Memory B cell (primary cell): ENCODE results near the gene ADAMTS9.

ENCODE experiments used
- ATAC-seq: fragments of 150-1000 bp; cut with Tn5 transposase; 2 replicates; pipeline ENCODE4 v1.10.0; 2021; ENCODE audit warnings: low read depth, mild to moderate bottlenecking, moderate library complexity
- DNase-seq, 2 donors: peaks; one replicate each; pipeline ENCODE4 v3.0.0; 2022; ENCODE audit warnings: low spot score in 2 of 2
- H3K27ac Mint-ChIP-seq: one replicate; pipeline ENCODE4 v1.8.0; 2022; ENCODE audit warnings: mild to moderate bottlenecking, moderate library complexity, mixed read lengths
- H3K27me3 Mint-ChIP-seq: one replicate; pipeline ENCODE4 v1.8.0; 2022; ENCODE audit warnings: mixed read lengths
- H3K36me3 Mint-ChIP-seq: one replicate; pipeline ENCODE4 v1.8.0; 2022; ENCODE audit warnings: mild to moderate bottlenecking, mixed read lengths
- H3K4me1 Mint-ChIP-seq: one replicate; pipeline ENCODE4 v1.8.0; 2022; ENCODE audit warnings: mixed read lengths
- H3K4me3 Mint-ChIP-seq: one replicate; pipeline ENCODE4 v1.8.0; 2022; ENCODE audit warnings: mild to moderate bottlenecking, moderate library complexity, mixed read lengths
- H3K9me3 Mint-ChIP-seq: one replicate; pipeline ENCODE4 v1.8.0; 2022; ENCODE audit warnings: mixed read lengths

The ADAMTS9 gene

GRCh38 chr3:64653101-64653500 is 34.7 kb downstream of the ADAMTS9 start:
- Mint-ChIP-seq H3K27me3 (no peaks in the 10 kb centered on the region), H3K4me3 (no peak overlapping the region), H3K27ac (no peak overlapping the region), H3K4me1 (no peaks in the 10 kb centered on the region), H3K36me3 (no peaks in the 10 kb centered on the region), H3K9me3 (no peaks in the 10 kb centered on the region)
- DNase-seq (no peak), ATAC-seq (no peak)

GRCh38 chr3:64651741-64652241 is 36.0 kb downstream of the ADAMTS9 start:
- no peaks in the 10 kb centered on the region for H3K9me3 Mint-ChIP-seq
- H3K27ac Mint-ChIP-seq, result no peak overlapping the region
- no peak for DNase-seq
- no peak for ATAC-seq
- H3K27me3 Mint-ChIP-seq, result no peaks in the 10 kb centered on the region
- no peaks in the 10 kb centered on the region for H3K36me3 Mint-ChIP-seq
- H3K4me3 Mint-ChIP-seq, result no peak overlapping the region
- H3K4me1 Mint-ChIP-seq, result no peaks in the 10 kb centered on the region

- ATAC-seq (no peak), DNase-seq (no peak)
- no peaks in the 10 kb centered on the region for H3K4me1 Mint-ChIP-seq
- no peak overlapping the region for H3K27ac Mint-ChIP-seq
- no peak overlapping the region for H3K4me3 Mint-ChIP-seq
- H3K9me3 Mint-ChIP-seq, result no peaks in the 10 kb centered on the region
- H3K27me3 Mint-ChIP-seq, result no peaks in the 10 kb centered on the region
- no peaks in the 10 kb centered on the region for H3K36me3 Mint-ChIP-seq
These were observed 36.5 kb downstream of the ADAMTS9 start for GRCh38 chr3:64651303-64651702.

- no peak overlapping the region for H3K4me3 Mint-ChIP-seq
- no peak for DNase-seq
- no peak for ATAC-seq
- no peak overlapping the region for H3K27ac Mint-ChIP-seq
- no peaks in the 10 kb centered on the region for H3K36me3 Mint-ChIP-seq
- H3K9me3 Mint-ChIP-seq, result no peaks in the 10 kb centered on the region
- H3K27me3 Mint-ChIP-seq, result no peaks in the 10 kb centered on the region
- H3K4me1 Mint-ChIP-seq, result no peaks in the 10 kb centered on the region
These were observed 37.1 kb downstream of the ADAMTS9 start for GRCh38 chr3:64650715-64651114.

- no peak for DNase-seq
- H3K4me1 Mint-ChIP-seq, result no peaks in the 10 kb centered on the region
- H3K27ac Mint-ChIP-seq, result no peak overlapping the region
- H3K27me3 Mint-ChIP-seq, result no peaks in the 10 kb centered on the region
- no peak for ATAC-seq
- no peaks in the 10 kb centered on the region for H3K9me3 Mint-ChIP-seq
- H3K36me3 Mint-ChIP-seq, result no peaks in the 10 kb centered on the region
- no peak overlapping the region for H3K4me3 Mint-ChIP-seq
These were observed 37.6 kb downstream of the ADAMTS9 start for GRCh38 chr3:64650096-64650622.

GRCh38 chr3:64648927-64649906 is 38.6 kb downstream of the ADAMTS9 start:
- H3K9me3 Mint-ChIP-seq, result no peaks in the 10 kb centered on the region
- H3K36me3 Mint-ChIP-seq, result no peaks in the 10 kb centered on the region
- no peak for ATAC-seq
- H3K4me3 Mint-ChIP-seq, result no peak overlapping the region
- no peak for DNase-seq
- no peaks in the 10 kb centered on the region for H3K27me3 Mint-ChIP-seq
- no peaks in the 10 kb centered on the region for H3K4me1 Mint-ChIP-seq
- H3K27ac Mint-ChIP-seq, result no peak overlapping the region

- no peak overlapping the region for H3K4me3 Mint-ChIP-seq
- H3K36me3 Mint-ChIP-seq, result no peaks in the 10 kb centered on the region
- no peaks in the 10 kb centered on the region for H3K27me3 Mint-ChIP-seq
- ATAC-seq, result no peak
- no peaks in the 10 kb centered on the region for H3K9me3 Mint-ChIP-seq
- H3K4me1 Mint-ChIP-seq, result no peaks in the 10 kb centered on the region
- H3K27ac Mint-ChIP-seq, result no peak overlapping the region
- DNase-seq, result no peak
These were observed 40.0 kb downstream of the ADAMTS9 start for GRCh38 chr3:64647825-64648224.

- Mint-ChIP-seq H3K27ac (no peak overlapping the region), H3K4me3 (no peak overlapping the region), H3K4me1 (no peaks in the 10 kb centered on the region), H3K9me3 (peaks cover 1% of the 10 kb centered on the region), H3K36me3 (no peaks in the 10 kb centered on the region), H3K27me3 (peaks cover 2% of the 10 kb centered on the region)
- DNase-seq (no peak), ATAC-seq (no peak)
These were observed 42.6 kb downstream of the ADAMTS9 start for GRCh38 chr3:64645243-64645642.

GRCh38 chr3:64644483-64644882 is 43.3 kb downstream of the ADAMTS9 start:
- Mint-ChIP-seq H3K27me3 (peaks cover 2% of the 10 kb centered on the region), H3K4me3 (no peak overlapping the region), H3K9me3 (peaks cover 1% of the 10 kb centered on the region), H3K4me1 (no peaks in the 10 kb centered on the region), H3K36me3 (no peaks in the 10 kb centered on the region), H3K27ac (no peak overlapping the region)
- ATAC-seq, result no peak
- no peak for DNase-seq

GRCh38 chr3:64642327-64643151 is 45.3 kb downstream of the ADAMTS9 start:
- Mint-ChIP-seq H3K4me3 (no peak overlapping the region), H3K9me3 (peaks cover 1% of the 10 kb centered on the region), H3K36me3 (no peaks in the 10 kb centered on the region), H3K27me3 (peaks cover 2% of the 10 kb centered on the region), H3K4me1 (no peaks in the 10 kb centered on the region), H3K27ac (no peak overlapping the region)
- no peak for ATAC-seq
- no peak for DNase-seq

GRCh38 chr3:64638981-64639481 is 48.8 kb downstream of the ADAMTS9 start:
- no peak for DNase-seq
- peaks cover 1% of the 10 kb centered on the region for H3K9me3 Mint-ChIP-seq
- H3K4me3 Mint-ChIP-seq, result no peak overlapping the region
- H3K27ac Mint-ChIP-seq, result no peak overlapping the region
- no peaks in the 10 kb centered on the region for H3K4me1 Mint-ChIP-seq
- H3K36me3 Mint-ChIP-seq, result no peaks in the 10 kb centered on the region
- peaks cover 2% of the 10 kb centered on the region for H3K27me3 Mint-ChIP-seq
- no peak for ATAC-seq

GRCh38 chr3:64638511-64638910 is 49.3 kb downstream of the ADAMTS9 start:
- no peak overlapping the region for H3K4me3 Mint-ChIP-seq
- H3K36me3 Mint-ChIP-seq, result no peaks in the 10 kb centered on the region
- DNase-seq, result no peak
- peaks cover 1% of the 10 kb centered on the region for H3K9me3 Mint-ChIP-seq
- no peaks in the 10 kb centered on the region for H3K4me1 Mint-ChIP-seq
- peaks cover 2% of the 10 kb centered on the region for H3K27me3 Mint-ChIP-seq
- no peak for ATAC-seq
- no peak overlapping the region for H3K27ac Mint-ChIP-seq

- H3K27ac Mint-ChIP-seq, result no peak overlapping the region
- peaks cover under 1% of the 10 kb centered on the region for H3K27me3 Mint-ChIP-seq
- DNase-seq (no peak), ATAC-seq (no peak)
- H3K4me3 Mint-ChIP-seq, result no peak overlapping the region
- H3K36me3 Mint-ChIP-seq, result no peaks in the 10 kb centered on the region
- H3K9me3 Mint-ChIP-seq, result peaks cover under 1% of the 10 kb centered on the region
- no peaks in the 10 kb centered on the region for H3K4me1 Mint-ChIP-seq
These were observed 53.4 kb downstream of the ADAMTS9 start for GRCh38 chr3:64634417-64634816.

GRCh38 chr3:64631951-64632350 is 55.8 kb downstream of the ADAMTS9 start:
- no peak overlapping the region for H3K4me3 Mint-ChIP-seq
- peaks cover 3% of the 10 kb centered on the region for H3K9me3 Mint-ChIP-seq
- peaks cover 2% of the 10 kb centered on the region for H3K27me3 Mint-ChIP-seq
- no peak overlapping the region for H3K27ac Mint-ChIP-seq
- no peaks in the 10 kb centered on the region for H3K36me3 Mint-ChIP-seq
- H3K4me1 Mint-ChIP-seq, result no peaks in the 10 kb centered on the region
- DNase-seq, result no peak
- no peak for ATAC-seq
